ENCODE data around the gene NSMCE1. TPM values are rescaled to one million over a fixed set of nuclear protein-coding genes. Genes with fewer than 3 reads are reported as not detected.

The NSMCE1 gene
- total RNA-seq, 1 donor from 2014 or later: 72.1 TPM

DNA sequence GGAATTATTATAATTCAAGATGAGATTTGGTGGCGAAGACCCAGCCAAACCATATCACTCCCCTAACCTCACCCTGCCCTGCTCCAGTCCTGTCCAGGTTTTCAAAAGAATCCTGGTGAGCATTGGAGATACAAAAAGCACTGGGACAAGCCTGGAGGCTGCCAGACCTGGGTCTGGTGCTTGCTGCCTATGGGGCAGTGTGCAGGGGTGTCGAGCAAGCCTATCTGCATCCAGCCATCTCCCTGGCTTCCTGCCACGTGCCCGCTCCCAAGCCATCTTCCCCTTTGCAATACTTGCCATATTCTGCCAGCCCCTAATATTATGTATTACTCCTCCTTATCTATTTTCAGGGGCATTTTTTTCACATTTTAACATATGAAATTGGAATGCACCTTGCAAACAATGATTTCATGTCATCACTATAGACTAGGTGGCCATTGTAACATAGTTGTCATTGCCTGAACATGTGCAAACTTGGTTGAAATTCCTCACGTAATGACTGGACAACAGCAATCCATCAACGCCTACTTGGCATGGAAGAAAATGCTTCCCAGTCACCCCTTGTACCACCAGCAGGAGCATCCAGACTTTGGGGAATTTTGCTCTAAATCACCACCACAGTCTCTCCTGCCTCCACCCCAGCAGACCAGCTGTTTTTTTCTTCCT, 73.4 kb downstream of the NSMCE1 start:
- no peak for DNase-seq (ENCODE audit: low read depth)

DNA sequence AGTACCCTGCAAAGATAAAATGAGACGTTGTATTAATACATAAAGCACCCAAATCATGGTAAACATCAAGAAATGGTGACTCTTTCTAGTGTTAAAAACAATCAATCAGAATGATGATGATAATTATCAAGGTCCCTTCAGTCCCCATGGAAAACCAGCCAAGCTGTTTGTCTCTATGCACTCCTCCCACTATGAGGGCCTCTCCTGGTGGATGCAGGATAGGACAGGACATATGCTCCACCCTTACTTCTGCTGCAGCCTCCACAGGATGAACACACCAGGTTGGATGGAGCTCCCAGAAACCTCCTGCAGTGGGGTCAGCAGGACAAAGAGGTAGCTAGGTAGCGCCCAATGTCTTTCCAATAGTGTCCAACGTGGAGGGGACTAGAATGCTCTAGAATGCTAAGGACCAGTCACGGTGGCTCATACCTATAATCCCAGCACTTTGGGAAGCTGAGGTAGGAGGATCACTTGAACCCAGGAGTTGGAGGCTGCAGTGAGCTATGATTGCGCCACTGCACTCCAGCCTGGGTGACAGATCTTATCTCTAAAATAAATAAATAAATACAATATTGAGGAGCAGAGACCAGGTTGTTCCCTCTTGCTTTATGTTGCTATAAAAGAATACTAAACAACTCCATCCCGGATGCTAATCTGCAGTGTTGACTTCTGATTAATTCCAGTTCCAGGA, 75.1 kb downstream of the NSMCE1 start:
- no peak for DNase-seq (ENCODE audit: low read depth)

DNA sequence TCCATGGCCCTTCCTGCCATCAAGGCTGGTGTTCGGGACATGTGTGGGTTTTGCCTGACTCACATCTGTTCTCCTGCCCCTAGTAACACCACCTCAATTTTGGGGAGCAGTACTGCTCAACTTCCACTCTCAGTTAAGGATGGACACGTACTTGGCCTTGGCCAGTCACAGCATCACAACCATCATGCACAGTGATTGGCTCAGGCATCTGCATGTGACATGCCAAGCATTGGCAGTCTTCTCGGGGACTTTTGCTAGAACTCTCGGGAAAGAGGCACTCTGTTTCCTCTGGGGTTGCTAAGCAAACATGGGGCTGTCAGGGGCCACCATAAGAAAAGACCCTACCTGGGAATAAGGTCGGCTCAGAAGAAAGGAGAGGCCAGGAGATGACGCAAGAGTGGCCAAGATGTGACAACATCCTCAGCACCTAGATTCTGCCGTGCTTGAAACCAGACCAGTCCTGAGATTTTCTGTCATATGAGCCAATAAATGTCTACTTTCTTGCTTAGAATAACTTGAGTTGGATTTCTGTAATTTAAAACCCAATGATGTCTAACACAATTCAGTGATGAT, 77.1 kb downstream of the NSMCE1 start:
- DNase-seq (ENCODE audit: low read depth): no peak

DNA sequence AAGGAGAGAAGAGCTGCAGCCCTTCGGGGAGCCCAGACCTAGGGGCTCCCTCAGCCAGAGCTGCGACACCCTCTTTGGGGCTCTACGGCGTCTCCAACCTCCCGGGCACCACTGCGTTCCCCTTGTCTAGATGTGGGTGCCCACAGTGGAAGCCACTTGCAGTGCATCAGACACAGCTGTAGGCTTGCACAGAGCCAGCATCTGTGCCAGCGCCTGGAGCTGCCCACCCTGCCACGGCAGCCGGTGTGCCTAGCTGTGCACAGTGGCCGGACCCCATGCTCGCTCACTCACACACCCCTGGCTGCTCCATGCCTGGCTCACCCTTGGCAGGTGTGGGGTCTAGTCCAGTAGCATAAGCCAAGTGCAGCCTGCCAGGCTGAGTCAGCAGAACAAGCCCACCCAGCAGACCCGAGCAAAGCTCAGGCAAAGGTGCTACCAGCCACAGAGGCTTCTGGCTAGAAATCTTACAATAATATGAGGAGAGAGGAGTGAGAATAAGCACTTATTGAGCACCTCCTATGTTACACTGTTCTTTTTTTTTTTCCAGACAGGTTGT, 78.2 kb downstream of the NSMCE1 start:
- no peak for DNase-seq (ENCODE audit: low read depth)

DNA sequence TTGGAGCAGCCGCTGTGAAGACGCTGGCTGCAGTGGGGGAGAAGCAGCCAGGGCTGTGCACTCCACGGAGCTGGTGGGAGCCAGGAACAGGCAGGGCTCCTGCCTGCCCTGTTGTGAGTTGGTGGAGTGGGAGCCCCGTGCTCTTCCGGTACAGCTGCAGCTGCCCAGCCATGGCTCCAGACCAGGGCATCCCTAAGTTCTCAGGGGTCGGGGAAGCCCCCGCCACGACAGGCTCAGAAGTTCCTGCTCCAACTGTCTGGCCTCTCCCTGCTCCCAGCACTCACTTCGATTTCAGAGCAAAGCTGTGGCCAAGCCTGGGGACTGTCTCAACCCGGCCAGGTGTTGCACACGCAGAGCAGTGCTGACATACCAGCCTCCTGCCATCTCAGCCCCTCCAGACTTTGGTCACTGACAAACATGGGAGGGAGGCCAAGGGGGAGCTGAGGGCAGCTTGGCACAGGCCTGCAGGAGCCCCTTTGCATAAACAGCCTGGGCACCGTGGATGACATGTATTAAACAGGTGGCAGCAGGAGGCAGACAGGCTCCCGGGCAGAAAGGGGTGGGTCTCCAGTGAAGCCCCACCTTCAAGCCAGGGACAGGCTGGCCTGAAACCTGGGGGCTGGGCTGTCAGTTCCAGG, 79.1 kb downstream of the NSMCE1 start:
- no peak for DNase-seq (ENCODE audit: low read depth)

DNA sequence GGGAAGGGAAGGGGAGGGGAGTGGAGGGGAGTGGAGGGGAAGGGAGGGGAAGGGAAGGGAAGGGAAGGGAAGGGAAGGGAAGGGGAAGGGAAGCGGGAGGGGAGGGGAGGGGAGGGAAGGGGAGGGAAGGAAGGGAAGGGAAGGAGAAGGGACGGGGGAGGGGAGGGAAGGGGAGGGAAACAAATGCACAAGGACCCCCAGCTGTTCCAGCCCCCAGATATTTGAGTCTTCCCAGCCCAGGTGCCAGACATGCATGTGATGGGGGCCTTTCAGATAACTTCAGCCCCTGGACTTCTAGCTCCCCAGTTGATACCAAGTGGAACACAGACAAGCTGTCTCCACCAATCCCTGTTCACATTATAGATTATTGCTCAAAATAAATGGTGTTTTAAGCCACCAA, 79.9 kb downstream of the NSMCE1 start:
- DNase-seq (ENCODE audit: low read depth): no peak

DNA sequence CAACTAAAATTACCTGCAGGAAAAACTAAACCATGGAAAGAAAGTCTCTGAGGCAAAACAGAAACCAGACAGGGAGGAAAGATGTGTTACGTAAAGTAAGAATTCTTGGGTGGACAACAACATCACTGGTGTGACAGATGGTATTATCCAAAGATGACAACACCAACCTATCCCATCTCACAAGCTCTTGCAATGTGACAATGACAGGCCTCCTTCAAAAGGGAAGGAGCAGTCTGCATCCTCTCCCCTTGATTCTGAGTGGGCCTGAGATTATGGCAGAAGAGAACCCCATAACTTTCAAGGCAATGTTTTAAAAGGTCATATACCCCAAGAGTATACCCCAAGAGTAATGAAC, 82.8 kb downstream of the NSMCE1 start:
- no peak for DNase-seq (ENCODE audit: low read depth)

DNA sequence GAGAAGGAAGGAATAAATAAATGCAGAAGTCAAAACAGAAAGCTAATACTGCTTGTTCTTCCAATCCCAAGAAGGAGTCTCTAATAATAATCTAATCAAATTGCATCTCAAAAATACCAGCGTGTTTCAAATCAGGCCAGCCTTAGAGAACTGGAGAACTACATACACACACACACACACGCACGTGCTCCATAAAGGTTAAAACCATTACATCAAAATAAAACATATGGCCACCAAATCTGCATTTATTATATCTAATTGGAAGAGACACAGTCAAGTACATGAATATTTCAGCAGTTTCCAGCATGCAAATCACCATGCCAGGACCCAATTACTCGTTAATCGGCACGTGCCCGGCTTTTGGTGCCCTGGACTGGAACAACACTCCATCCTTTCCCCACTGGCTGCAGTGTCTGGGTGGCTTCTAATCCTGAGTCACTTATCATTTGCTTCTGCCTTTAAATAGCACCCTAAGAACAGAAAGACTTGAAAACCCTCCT, 85.6 kb downstream of the NSMCE1 start:
- no peak for DNase-seq (ENCODE audit: low read depth)

DNA sequence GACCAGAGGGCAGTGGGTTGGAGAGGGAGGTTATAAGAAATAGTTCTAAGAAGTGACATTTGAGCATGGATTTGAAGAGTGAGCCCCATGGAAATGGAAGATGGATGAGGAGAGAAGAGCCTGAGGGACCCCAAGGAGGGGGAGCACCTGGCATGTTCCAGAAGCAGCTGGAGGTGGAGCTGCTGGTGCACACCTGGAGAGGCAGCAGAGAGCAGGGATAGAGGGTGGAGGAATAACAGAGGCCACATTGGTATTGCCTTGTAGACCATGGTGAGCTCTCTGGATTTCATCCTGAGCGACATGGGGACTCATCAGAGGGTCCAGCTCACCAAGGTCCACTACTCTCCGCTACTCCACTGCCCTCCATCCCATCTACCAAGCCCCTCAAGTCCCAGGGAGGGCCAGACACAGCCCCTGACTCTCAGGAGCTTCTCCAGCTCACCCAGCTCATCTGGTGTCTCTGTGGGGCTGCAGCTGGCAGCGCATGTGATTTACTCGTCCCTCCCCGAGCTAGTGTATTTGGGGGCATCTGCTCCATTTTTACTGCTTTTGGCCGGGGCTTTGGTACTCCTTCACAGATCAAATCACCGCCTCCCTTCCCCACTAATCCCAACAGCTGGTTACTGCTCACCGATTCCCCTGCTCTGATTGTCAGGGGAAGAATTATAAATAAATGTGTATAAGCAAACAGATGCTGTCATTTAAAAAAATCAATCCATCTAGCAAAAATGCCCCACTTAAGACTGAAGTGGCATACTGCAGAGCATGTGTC, 87.4 kb downstream of the NSMCE1 start:
- DNase-seq (ENCODE audit: low read depth): no peak

DNA sequence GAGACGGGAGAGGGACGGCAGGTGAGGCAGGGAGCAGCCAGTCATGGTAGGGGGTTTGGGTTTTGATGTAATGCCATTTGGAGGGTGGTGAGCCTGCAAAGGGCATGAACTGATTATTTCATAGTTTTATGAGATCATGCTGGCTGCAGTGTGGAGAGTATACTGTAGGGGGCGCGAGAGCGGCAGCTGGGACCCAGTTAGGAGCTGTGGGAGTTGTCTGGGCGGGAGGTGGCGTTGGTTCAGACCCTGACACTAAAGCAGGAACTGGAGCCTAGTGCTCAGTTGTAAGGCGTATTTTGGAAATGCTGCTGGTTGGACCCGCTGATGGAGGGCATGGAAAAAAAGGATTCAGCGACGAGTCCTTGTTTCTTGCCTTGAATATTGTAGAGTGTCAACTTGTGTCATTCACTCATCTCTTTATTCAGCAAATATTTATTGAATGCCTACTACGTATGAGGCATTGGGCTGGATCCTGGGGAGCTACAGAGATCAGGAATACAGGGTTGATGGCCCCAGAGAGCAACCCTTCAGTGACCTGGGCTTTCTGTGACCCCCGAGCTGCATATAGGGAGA, 89.0 kb downstream of the NSMCE1 start:
- peak; percentile 18 for DNase-seq (ENCODE audit: low read depth)

DNA sequence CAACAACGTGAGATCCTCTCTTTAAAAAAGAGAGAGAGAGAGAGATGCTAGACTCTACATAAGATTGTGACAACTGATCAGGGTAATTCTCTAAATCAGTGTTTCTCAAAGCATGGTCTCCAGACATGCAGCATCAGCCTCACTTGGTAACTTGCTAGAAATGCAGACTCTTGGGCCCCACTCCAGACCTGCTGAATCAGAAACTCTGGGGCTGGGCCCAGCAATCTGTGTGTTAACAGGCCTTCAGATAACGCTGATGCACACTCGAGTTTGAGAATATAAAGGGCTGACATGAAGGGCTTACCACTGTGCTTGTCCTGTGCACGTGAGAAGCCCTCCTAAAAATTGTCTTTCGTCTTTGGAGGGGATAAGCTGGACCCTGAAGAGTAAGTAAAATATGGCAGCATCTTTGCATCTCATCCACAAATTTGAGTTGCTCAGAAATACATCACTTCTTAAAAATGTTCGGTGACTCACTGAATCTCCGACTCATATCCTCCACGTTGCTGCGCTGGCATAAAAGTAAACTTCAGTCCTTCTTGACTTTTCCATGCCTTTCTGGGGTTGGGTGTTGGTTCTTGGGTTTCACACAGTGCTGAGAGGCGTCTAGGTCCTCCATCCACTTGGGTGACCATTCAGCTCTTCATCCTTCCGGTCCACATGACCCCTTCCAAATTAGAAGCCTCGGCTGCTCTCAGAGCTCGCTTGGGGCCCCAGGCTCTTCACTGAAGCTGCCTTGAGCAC, 91.4 kb downstream of the NSMCE1 start:
- peak; percentile 18 for DNase-seq (ENCODE audit: low read depth)

DNA sequence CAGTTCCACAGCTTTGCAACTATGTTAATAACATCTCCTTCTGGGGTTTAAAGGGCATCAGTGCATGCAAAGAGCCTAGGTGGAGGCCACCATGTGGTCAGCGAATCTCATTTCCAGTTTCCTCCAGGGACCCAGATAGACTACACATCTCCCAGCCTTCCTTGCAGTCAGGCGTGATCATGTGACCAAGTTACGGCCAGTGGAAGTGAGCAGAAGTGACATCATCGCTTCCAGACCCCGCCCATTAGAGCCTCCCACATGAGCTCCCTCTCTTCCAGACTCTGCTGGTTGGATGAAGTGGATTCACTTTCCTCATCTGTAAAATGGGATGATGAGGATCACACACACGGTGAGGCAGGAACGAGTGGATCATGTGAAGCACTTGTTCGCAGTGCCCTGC, 92.7 kb downstream of the NSMCE1 start:
- no peak for DNase-seq (ENCODE audit: low read depth)

Other genes with a start within 250 kb of the NSMCE1 start
- not detected in 2 replicates for gene C16orf82, start 201.8 kb downstream of the NSMCE1 start, total RNA-seq
- 0.17 and 4.3 TPM in 2 replicates for gene KDM8, start 65.2 kb downstream of the NSMCE1 start, total RNA-seq
- gene IL4R, start 45.2 kb upstream of the NSMCE1 start, total RNA-seq: 20.1 and 31.7 TPM in 2 replicates
- under 0.01 TPM in 1 of 2 replicates, not detected in the other for gene IL21R, start 133.4 kb upstream of the NSMCE1 start, total RNA-seq

Measured in renal cortical epithelial cell (primary cell).